A549 (cell line): ENCODE data around the gene C1QTNF1.

Source experiments
- CTCF ChIP-seq: fragments of >200 bp; sonication (Bioruptor Twin); formaldehyde crosslinking; IDR thresholded peaks from 3 replicates; pipeline ENCODE4 v1.5.1; 2016
- MAFK ChIP-seq: fragments of 450-650 bp; IDR thresholded peaks from 2 replicates; pipeline ENCODE4 v1.6.1; 2014; ENCODE audit not compliant: partially characterized antibody
- POLR2A ChIP-seq: IDR thresholded peaks from 2 replicates; pipeline ENCODE4 v1.6.1; 2012; ENCODE audit warnings: mild to moderate bottlenecking, low read length
- TF ChIP-seq, protein P1 (sequence below): IDR thresholded peaks from 2 replicates; pipeline ENCODE4 v1.6.1; 2012

- TF ChIP-seq CTCF (no peak), MAFK (no peak), POLR2A (no peak)
- TF ChIP-seq, protein P1, sequence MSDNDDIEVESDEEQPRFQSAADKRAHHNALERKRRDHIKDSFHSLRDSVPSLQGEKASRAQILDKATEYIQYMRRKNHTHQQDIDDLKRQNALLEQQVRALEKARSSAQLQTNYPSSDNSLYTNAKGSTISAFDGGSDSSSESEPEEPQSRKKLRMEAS, result no peak
Observed at GRCh38 chr17:79089720-79090442, 65.9 kb downstream of the C1QTNF1 start.
